Inferior parietal cortex (tissue), 1 donor: ENCODE measurements around the gene GATAD2B.
"Not testable (repeated sequence)": the region's sequence is repeated elsewhere in the genome, so short reads cannot be mapped to it uniquely, and the experiment has no call there.

Experiments used
- DNase-seq: peaks from one replicate; pipeline ENCODE4 v3.0.0-alpha.2; 2016; ENCODE audit errors: extremely low spot score

GATAD2B gene

DNA sequence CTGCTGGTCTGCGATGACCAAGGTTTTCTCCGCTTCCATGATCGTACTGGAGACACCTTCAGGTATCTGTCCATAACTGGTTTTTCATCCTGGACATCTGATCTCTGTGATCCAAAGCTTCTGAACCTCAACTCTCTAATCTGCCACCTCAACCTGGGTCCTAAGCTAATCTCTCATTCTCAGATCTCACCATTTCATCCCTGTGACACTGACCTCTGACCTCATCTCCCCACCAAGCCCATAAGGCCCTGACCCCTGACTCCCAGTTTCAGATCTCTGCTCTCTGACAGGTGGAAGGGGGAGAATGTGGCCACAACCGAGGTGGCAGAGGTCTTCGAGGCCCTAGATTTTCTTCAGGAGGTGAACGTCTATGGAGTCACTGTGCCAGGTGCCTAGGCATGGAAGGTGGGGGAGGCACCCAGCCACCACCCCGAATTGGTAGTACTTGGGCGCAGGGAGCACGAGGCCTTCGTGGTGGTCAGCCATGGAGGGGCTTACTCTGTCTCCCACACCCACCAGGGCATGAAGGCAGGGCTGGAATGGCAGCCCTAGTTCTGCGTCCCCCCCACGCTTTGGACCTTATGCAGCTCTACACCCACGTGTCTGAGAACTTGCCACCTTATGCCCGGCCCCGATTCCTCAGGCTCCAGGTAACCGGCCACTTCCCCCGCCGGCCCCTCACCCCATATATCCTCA lies 143.8 kb downstream of the GATAD2B start:
- no peak for DNase-seq

DNA sequence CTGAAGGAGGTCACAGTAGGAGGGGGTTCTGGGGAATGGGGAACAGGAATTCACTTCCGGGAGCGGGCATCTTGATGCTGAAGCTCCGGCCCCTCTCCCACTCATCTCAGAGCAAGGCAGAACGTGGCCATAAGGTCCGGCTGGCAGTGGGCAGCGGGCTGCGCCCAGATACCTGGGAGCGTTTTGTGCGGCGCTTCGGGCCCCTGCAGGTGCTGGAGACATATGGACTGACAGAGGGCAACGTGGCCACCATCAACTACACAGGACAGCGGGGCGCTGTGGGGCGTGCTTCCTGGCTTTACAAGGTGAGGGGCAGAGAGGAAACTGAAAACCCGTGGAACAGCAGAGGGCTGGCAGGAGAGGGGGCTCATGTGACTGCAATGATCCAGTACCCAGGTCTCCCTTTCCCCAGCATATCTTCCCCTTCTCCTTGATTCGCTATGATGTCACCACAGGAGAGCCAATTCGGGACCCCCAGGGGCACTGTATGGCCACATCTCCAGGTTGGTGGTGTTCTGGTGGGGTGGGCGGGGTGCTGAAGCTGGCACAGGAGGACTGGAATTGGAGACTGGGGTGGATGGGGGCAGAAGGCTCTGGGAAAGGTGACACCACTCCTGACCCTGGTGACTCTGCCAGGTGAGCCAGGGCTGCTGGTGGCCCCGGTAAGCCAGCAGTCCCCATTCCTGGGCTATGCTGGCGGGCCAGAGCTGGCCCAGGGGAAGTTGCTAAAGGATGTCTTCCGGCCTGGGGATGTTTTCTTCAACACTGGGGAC lies 144.5 kb downstream of the GATAD2B start:
- no peak for DNase-seq

DNA sequence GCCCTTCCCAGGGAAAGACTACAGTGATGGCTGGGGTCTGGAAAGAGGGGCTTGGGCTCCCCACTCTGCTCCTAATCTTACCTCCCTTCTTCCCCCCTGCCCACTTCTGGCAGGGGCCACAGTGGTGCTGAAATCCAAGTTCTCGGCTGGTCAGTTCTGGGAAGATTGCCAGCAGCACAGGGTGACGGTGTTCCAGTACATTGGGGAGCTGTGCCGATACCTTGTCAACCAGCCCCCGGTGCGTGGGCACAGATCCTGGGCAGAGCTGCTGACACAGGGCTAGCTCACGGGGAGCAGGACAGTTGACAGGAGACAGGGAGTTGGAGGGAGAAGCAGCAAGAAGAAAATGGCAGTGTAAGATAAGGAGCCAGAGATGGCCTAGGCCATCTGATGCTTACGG lies 145.1 kb downstream of the GATAD2B start:
- DNase-seq = no peak

DNA sequence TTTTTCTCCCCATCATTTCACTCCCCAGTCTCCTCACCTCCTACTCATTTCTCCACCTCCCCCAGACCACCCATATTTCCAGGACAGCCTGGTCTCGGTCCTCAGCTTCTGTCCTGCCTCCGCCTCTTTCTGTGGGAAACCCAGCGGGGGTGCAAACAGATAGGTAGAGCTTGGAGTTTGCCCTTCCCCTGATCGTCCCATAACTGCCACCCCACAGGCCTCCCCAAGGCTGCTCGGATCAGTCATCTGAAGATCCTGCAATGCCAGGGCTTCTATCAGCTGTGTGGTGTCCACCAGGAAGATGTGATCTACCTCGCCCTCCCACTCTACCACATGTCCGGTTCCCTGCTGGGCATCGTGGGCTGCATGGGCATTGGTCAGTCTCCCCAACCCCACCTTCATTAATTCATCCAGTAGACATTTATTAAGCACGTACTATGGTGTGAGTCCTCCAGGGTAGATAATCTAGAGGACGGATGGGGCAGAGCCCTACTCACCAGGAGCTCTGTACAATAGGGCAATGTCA lies 145.9 kb downstream of the GATAD2B start:
- no peak for DNase-seq

DNA sequence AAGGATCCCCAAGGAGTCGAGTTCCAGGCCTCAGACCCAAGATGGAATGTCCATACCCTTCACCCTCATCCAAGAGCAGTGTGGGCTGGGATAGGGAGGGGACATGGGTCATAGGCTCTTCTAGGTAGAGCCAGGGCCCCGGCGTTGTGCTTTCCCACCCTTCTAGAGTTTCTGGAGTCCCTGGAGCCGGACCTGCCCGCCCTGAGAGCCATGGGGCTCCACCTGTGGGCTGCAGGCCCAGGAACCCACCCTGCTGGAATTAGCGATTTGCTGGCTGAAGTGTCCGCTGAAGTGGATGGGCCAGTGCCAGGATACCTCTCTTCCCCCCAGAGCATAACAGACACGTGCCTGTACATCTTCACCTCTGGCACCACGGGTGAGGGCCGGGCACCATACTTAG lies 146.4 kb downstream of the GATAD2B start:
- DNase-seq = no peak

DNA sequence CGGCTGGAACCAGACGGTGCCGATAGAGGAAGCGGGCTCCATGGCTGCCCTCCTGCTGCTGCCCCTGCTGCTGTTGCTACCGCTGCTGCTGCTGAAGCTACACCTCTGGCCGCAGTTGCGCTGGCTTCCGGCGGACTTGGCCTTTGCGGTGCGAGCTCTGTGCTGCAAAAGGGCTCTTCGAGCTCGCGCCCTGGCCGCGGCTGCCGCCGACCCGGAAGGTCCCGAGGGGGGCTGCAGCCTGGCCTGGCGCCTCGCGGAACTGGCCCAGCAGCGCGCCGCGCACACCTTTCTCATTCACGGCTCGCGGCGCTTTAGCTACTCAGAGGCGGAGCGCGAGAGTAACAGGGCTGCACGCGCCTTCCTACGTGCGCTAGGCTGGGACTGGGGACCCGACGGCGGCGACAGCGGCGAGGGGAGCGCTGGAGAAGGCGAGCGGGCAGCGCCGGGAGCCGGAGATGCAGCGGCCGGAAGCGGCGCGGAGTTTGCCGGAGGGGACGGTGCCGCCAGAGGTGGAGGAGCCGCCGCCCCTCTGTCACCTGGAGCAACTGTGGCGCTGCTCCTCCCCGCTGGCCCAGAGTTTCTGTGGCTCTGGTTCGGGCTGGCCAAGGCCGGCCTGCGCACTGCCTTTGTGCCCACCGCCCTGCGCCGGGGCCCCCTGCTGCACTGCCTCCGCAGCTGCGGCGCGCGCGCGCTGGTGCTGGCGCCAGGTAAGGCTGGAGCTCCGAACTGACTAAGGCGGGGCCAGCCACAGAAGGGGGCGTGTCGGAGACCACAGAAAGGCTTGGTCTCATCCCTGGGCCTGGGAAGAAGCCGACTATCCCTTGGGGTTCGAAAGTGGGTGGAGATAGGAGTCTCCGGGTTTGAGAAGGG lies 147.1 kb downstream of the GATAD2B start:
- no peak for DNase-seq

DNA sequence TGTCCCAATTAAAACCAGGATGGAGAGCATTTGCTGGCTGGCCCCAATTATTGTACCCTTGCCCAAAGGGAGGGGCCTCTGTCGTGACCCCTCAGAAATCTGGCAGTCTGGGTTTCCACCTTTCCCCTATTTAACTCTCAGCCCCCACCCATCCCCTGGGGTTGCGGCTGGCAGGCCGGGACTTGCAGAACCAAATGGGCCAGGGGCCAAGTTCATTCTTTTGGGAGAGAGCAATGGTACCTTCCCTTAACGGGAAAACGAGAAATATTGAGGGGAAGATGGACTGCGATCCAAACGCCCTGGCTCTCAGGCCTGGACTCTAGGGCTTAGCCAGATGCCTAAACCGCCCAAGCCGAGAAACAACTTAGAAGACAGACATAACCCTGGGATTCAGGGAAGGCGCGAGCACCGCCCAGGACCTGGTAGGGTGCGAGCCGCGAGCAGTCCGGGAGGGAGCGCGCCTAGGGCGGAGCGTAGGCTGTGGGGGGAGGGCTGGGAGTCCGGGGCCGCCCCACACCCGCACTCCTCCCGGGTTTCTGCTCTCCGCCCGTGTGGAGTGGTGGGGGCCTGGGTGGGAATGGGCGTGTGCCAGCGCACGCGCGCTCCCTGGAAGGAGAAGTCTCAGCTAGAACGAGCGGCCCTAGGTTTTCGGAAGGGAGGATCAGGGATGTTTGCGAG lies 147.9 kb downstream of the GATAD2B start, which contains the start of gene SLC27A3:
Gene SLC27A3 (plus strand): TSS at position 628 of the 678 bp plus-strand sequence. CDS start 91 bp downstream, outside the sequence.
- no peak for DNase-seq

DNA sequence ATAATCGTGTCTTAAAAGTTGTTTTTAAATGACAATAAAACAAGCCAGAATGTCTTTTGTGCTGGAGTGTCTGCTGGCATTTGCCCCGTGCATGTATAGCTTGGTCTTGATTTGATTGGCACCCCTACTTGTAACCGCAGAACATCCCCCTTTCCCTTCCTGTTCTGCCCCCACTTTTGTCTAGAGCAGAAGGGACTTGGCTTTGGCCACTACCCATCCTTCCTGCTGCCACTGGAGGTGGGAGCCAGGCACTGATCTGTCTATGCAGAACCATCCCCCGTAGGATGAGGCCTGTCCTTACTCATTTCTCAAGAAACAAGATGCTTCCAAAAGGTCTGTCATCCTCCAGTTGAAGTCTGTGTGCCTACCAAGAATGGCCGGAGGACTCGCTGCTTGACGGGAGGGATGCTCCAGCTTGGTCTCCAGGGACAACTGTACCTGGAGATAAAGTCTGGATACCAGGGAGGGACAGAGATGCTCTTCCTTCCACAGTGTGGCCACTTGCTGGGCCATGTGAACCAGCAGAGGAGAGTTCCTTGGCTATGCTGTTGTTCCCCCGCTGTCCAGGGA lies 148.7 kb downstream of the GATAD2B start:
- no peak for DNase-seq

DNA sequence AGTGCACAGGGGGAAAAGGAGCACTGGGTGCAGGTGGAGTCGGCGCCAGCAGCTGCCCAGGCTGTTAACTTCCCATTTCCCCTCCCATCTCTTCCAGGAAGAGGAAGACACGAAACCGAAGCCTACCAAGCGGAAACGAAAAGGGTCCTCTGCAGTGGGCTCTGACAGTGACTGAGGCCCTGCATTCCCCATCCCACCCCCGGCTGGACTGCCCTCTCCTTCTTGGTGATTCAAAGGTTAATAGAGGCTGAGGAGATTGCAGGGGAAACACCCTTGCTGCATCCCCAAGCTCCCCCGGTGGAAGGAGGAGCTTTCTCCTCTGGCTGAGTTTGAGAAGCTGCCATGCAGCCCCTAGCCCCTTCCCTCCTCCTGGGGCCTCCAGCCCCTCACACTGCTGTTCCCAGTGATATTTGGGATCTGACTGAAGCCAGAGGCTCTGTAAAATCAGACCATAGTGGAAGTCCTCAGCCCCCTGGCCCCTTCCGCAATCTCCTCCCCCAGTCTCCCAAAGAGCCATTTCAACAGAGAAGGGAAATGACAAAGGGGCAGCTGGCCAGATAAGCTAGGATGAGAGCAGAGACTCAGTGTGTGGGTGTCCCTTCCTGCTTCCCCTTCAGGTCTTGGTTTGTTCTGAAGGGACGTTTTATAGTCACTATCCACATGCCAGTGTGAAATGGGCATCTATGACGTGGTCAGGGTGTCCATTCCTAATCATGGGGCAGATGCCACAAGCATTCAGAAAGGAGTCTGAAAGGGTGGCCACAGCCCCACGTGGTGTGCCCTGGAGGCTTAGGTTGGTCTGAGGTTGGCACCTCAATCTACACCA lies 149.5 kb downstream of the GATAD2B start:
- no peak for DNase-seq

DNA sequence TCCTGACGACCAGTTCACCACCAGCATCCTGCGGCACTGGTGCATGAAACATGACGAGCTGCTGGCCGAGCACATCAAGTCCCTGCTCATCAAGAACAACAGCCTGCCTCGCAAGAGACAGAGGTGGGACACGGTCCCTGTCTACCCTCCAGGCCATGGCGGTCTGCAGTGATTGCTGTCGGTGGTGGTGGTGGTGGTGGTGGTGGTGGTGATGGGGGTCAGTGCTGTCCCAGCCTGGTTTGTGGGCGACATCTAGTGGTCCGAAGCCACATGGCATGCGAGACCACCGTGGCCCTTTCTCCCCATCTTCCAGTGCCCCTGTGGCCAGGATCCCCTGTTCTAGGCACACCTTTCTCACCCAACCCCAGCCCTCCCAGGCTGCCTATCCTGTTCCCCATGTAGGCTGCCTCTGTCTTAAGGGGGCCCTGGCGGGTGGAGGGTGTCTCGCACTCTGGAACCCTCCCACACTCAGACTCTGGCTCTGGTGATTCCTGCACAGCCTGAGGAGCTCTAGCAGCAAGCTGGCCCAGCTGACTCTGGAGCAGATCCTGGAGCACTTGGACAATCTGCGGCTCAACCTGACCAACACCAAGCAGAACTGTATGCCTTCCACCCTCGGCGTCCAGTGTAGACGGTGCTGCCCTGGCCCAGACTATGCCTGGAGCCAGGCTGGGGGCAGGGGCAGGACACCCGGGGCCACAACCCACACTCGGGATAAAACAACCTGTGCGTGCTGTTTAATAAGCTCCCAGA lies 150.8 kb downstream of the GATAD2B start:
- no peak for DNase-seq

DNA sequence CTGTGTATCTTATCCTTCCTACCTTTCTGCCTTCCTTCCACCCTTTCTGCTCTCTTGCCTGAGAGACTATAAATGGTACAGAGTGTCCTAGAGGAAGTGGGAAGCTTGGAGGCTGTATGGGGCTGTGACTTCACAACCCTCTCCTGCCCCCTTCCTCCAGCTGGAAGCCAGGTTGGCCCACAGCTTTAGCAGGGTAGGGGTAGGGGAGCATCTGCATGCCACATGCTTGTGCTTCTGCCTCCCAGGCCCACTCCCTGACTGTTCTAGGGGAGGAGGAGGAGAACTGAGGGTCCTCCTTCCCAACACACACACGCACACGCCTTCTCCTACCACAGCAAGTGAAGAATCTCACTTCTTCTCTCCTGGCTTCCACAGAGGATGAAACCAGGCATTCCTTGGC lies 151.5 kb downstream of the GATAD2B start:
- DNase-seq = no peak

DNA sequence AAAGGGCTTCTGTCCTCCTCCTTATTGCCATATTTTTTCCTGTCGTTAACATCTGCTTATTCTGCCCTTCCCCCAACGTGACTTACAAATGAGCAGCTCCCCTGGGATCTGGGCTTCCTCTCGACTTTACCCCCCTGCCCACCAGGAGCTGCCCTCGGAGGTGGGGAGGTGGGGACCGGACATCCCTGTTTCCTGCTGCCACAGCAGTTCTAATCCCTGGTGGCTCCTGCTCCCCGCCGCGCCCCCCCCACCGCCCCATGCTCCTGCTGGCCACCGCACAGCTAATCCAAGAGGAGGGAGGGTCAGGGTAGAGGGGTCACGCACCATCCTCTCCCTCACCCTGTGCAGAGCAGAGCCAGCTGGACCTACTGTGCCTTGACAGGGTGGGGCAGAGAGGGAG lies 152.0 kb downstream of the GATAD2B start:
- no peak for DNase-seq

DNA sequence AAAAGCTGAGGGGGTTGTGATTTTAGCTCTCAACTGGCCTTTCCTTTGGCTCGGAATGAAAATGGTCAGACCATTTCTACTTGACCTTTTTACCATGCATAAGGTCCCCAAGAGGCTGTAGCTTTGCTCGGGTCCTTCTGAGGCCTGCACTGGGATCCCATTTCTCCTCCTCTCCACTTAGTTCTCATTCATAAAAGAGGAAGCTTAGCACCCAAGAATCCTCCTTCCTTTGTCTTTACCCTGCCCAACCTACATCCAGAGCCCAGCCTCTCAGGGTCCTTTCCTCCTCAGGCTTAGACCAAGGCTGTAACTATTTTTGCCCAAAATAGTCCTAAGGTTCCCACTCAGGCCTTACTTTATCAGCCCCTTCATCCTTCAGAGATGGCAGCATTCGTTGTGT lies 153.6 kb downstream of the GATAD2B start:
- no peak for DNase-seq

DNA sequence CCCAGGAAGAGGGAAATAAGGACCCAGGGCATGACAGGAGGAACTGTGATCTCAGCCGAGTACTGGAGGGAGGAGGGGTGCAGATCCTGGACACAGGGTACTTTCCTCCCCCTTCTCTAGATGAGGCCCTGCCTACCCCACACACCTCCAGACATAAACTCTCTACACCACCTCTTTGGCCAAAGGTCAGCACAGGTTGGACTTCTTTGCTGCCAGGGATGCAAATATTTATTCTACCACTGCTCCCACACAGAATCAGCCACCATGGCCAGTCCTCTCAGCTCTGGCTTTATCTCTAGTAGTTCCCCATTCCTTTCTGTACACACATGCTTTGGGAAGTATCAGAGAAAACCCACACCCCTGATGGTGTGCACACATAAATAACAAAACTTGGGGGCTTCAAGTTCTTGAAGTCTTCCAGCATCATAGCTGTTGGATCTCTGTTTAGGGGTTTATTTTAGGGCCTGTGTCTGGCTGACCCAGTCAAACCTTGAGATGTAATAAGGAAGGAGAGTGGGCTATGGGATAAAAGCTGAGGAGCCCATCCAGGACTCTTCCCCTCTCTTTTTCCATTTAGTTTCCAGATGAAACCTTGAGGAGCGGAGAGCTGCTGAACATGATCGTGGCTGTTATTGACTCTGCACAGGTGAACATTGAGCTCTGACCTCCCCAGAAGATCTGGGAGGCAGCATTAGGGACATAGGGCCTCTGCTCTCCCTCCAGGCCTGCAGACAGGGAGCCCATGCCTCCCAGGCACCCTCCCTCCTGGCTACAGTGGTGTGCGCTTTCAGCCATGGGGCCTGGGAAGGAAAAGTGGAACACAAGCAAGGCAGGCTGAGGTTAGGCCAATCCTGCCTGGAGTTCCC lies 154.2 kb downstream of the GATAD2B start:
- no peak for DNase-seq

DNA sequence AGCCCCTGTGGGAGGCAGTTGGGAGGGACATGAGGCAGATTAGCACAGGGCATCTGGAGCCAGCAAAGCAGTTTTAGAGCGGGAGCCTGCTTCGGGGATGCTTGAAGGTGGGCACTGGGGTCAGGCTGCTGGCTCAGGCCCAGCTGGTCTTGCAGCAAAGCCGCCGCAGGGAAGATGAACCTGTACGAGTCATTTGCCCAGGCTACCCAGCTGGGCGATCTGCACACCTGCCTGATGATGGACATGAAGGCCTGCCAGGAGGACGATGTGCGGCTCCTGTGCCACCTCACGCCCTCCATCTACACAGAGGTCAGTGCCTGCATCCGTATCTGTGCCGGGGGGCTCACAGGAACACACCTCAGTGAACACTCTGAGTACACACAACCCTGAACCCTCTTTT lies 155.3 kb downstream of the GATAD2B start:
- no peak for DNase-seq

DNA sequence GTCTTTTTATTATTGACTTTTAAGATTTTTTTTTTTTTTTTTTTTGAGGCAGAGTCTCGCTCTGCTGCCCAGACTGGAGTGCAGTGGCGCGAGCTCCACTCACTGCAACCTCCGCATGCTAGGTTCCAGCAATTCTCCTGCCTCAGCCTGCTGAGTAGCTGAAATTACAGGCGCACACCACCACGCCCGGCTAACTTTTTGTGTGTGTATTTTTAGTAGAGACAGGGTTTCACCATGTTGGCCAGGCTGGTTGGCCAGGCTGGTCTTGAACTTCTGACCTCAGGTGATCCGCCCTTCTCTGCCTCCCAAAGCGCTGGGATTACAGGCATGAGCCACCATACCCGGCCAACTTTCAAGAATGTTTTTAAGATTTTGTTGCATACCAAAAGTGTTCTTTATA lies 156.1 kb downstream of the GATAD2B start:
- DNase-seq = not testable (repeated sequence)

DNA sequence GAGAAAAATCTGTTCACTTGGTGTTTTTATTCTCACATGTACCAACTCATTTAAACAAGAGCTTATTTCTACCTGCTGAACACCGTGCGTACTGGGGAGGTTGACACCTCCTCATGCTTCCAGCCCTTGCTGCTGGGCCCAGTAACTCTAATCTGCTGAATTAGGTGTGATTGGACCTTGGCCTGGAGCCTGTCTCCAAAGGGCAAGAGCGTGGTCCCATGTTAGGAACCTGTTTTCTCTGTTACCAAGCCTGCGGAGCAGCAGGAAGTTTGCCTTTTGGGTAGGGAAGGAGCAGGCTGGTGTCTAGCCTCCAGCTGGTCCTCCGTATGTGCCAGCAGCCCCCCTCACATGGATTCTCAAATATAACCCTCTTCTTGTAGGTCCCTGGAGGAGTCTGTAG lies 158.5 kb downstream of the GATAD2B start:
- DNase-seq = no peak

DNA sequence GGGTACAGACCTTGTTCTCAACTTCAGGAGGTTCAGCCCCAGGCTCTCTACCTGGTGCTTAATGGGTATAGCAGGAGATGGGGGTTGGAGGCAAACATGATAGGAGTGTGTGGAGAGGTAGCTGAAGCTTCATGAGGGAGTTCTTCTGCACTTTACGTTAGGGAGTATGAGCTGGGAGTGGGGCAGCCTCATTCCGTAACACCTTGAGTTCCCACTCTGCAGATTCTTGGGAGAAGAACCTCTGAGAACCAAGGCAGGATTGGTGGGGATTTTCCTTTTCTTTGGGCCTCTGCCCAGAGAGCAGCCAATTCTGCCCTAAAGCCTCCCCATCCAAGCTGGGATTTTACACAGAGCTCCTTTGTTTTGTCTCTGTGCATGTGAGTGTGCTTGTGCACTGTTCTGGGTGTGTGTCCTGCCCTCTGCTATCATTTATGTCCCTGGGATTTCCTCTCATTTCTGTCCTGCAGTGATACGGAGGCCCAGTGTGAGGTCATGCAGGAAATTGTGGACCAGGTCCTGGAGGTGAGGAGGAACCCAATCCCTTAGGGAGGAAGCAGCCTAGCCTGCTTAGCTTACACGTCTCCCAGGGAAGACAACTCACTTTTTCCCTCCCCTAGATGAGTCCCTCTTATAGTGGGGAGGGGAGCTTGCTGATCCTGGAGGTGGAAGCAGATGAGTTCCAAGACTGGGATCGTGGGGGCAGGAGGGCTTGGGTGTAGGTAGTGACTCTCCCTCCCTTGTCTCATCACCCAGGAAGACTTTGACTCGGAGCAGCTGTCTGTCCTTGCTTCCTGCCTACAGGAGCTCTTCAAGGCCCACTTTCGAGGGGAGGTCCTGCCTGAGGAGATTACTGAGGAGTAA lies 159.2 kb downstream of the GATAD2B start:
- no peak for DNase-seq
